SW480 (cell line): ENCODE data around the gene MATN1.

ENCODE experiments used
- DNase-seq: peaks from one replicate; pipeline ENCODE4 v3.0.0-alpha.2; 2016; ENCODE audit warnings: low spot score

Gene MATN1

GRCh38 chr1:30718091-30718635 lies 5.2 kb downstream of the MATN1 start:
- peak; percentile 96 for DNase-seq

- DNase-seq, result no peak
Observed at GRCh38 chr1:30716646-30717045, 6.7 kb downstream of the MATN1 start.

DNA sequence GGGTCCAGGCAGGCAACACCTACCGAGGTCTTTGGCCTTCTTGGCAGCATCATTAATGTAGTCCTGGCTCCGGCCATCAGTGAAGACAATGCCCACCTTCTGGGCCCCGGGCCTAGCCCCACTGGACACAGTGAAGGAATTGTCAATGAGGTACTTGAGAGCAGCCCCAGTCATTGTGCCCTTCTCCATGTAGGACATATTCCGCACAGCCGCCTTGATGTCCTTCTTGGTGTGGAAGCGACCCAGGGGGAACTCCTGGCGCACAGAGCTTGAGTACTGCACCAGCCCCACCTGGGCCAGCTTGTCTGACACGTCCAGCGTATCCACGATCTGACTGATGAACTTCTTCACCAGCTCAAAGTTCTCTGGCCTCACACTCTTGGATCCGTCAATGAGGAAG lies 7.5 kb downstream of the MATN1 start:
- DNase-seq, result no peak

DNA sequence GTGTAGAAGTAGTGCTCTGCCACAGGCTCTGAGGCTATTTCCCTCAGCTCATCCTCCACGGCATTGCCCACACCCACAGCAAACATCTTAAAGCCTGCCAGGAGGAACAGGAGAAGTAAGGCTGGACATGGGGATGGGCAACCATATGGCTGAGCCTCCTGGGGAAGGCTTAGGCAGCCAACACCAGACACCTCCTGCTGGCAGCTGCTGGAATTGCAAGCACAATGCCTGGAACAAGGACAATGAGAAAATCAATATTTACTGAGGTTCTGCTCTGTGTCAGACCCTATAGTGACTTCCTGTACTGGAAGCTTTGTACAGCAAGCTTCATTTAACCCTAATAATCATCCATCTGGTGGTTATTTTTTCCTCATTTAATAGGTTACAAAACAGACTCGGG lies 8.2 kb downstream of the MATN1 start:
- no peak for DNase-seq

GRCh38 chr1:30714536-30715090 lies 8.8 kb downstream of the MATN1 start:
- no peak for DNase-seq

DNA sequence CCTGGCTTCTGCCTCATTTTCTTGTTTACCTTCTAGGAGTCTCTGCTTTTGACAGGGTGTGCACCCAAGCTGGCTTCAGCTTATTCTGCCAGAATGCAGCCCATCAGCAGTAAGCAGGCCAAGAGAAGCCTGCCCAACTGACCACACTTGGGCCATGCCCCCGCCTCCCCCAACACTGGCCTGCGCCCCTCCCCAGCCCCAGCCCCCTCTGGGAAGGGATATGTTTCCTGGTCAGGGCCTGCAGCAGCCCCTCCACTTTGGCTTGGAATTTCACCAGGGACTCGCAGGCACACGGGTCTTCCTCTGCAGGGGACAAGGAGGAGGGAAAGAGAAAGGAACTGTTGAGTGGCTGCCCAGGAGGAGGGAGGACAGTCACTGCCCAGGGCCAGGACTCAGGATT lies 9.4 kb downstream of the MATN1 start:
- no peak for DNase-seq

- no peak for DNase-seq
Observed at GRCh38 chr1:30713311-30713710, 10.1 kb downstream of the MATN1 start.

DNA sequence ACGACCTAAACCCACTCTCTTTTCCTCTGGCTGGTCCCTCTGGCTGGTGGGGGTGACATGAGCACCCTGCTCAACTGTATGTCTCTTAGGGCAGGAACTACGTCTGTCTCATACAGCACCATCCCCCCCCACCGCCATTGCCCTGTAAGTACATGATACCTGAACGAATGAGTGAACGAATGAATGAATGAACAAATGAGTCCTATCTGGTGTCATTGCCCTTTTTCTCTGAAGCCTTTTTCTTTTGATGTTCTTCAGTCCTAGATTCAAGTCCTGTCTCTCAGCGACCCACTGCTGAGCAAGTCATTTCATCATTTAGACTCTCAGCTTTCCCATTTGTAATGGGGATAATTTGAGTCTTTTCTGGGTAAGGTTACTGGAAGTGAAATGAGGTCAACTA lies 10.8 kb downstream of the MATN1 start:
- DNase-seq, result no peak

DNA sequence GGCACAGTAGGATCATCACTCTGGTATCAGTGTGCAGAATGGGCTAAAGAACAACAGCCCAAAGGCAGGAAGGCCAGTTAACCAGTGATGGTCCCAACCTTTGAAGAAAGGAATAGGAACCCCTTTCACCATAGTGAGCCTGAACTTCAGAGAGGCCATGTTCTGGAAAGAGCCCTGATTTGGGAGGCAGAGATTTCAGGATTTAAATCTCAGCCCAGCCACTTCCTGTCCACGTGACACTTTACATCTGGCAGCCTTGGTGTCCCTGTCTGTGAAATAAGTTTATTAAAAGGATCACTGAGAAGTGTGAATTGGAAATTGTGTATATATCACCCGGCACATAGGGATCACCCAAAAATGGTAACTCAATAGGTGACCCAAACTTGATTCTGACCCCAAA lies 13.0 kb downstream of the MATN1 start:
- no peak for DNase-seq

DNA sequence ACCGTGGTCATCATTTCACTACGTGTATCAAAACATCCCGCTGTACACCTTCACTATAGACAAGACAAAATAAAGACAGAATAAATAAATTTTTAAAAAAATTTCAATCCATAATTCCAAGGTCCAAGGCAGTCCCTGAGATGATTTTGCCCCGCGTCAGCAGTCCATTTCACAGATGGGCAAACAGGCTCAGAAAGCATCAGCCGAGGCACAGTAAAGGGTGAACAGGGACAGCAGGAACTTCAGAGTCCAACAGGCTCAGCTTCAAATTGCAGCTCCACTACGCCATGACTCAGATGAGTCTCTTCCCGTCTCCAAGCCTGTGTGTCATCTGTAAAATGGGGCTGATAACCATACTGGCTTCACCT lies 15.0 kb downstream of the MATN1 start:
- DNase-seq, result no peak

GRCh38 chr1:30707412-30708360 lies 15.7 kb downstream of the MATN1 start:
- peak; percentile 47 for DNase-seq

DNA sequence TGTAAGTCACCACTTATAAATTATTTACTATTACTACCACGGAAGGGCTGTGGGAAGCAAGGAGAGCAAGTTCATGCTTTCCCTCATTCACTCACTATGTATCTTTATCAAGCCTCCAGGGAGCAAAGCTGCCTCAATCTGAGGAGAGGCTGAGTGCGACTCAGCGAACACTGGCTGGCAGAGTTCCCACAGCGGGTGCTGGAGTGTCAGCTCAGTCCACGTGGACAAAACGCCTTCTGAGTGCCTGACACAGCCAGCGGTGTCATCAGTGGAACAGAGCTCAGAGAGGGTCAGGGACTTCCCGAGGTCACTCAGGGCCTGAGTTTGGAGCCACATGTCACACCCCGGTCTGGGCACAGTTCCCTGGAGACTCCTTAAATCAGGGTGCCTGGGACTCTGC lies 16.9 kb downstream of the MATN1 start:
- DNase-seq, result no peak

DNA sequence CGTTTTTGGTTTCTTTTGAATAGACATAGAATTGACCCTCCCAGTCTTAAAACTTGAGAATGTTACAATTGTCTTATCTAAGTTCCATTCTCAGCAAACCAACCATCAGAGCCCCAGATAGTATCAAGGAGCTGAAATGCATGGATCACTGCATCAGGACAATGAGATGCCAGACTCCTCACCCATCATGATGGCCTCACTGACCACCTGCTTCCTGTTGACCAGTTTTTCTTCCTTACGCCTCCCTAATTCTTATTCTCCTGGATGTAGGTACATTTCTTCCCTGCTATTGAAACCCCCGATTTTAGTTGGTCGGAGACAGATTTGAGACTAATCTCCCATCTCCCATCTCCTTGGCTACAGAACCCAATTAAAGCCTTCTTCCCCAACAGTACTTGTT lies 17.7 kb downstream of the MATN1 start:
- DNase-seq, result no peak

GRCh38 chr1:30704765-30705509 lies 18.4 kb downstream of the MATN1 start:
- DNase-seq, result no peak

DNA sequence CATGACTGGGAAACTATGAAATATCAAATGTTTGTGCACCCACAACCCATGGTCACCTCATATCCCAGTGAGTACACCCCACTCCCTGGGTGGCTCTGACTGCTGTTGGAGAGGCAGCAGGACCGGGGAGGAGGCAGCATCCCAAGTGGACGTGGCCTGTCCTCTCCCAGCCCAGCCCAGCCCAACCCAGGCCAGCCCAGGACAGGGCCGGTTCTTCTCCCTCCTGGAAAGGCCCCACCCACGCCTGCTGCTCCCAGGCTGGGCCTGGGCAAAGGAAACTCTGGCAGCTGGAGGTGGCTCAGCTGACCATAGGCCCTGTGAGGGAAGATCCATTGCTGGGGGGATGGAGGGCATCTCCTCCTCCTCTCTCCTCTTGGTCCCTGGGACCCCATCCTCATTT lies 19.1 kb downstream of the MATN1 start:
- DNase-seq, result no peak

DNA sequence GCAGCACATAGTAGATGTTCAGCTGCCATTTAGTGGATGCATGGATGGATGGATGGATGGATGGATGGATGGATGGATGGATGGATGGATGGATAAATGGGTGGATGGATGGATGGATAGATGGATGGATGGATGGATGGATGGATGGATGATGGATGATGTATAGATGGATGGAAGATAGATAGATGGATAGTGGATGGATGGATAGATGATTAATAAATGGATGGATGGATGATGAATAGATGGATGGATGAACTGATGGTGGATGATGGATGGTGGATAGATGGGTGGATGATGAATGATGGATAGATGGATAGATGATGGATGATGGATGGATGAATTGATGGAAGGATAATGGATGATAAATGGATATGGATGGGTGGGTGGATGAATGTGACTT lies 20.6 kb downstream of the MATN1 start:
- no peak for DNase-seq

GRCh38 chr1:30701258-30701633 lies 22.1 kb downstream of the MATN1 start:
- no peak for DNase-seq

GRCh38 chr1:30700528-30701257 lies 22.7 kb downstream of the MATN1 start:
- no peak for DNase-seq

- no peak for DNase-seq
Observed at GRCh38 chr1:30699762-30700161, 23.6 kb downstream of the MATN1 start.

GRCh38 chr1:30698401-30698981 lies 24.9 kb downstream of the MATN1 start:
- DNase-seq, result no peak

GRCh38 chr1:30697571-30698376 lies 25.6 kb downstream of the MATN1 start:
- no peak for DNase-seq
